Cardiac muscle cell (in vitro differentiated cells and primary cell): ENCODE results near the gene NLK. TPM values are rescaled to one million over a fixed set of nuclear protein-coding genes. Genes with fewer than 3 reads are reported as not detected.

ENCODE experiments used
- DNase-seq, 2 donors: peaks; one replicate each; pipeline versions ENCODE4 v3.0.0 to v3.0.0-alpha.2; 2010 to 2017; ENCODE audit warnings: low read depth in 1 of 2, low spot score in 1 of 2
- H3K27ac ChIP-seq: fragments of 200-600 bp; sonication (generic); 2 replicates; pipeline ENCODE4 v1.5.1; 2016
- H3K27me3 ChIP-seq: fragments of 200-600 bp; sonication (generic); 2 replicates; pipeline ENCODE4 v1.6.0; 2016; ENCODE audit warnings: control low read depth
- H3K36me3 ChIP-seq: fragments of 200-600 bp; sonication (generic); 2 replicates; pipeline ENCODE4 v1.5.1; 2016; ENCODE audit warnings: control low read depth
- H3K4me1 ChIP-seq: fragments of 200-600 bp; sonication (generic); 2 replicates; pipeline ENCODE4 v1.8.1; 2017; ENCODE audit warnings: low read depth, mild to moderate bottlenecking, mixed run types
- H3K4me3 ChIP-seq: fragments of 200-600 bp; sonication (generic); 2 replicates; pipeline ENCODE4 v1.5.1; 2016; ENCODE audit warnings: mild to moderate bottlenecking
- H3K9me3 ChIP-seq: fragments of 200-600 bp; sonication (generic); 2 replicates; pipeline ENCODE4 v1.5.1; 2017; ENCODE audit warnings: low read depth, mild to moderate bottlenecking, control low read depth
- polyA plus RNA-seq: library from polyadenylated mRNA; unstranded; fragments of >200 nt; fragmentation: Nextera tagmentation; extraction: Ambion mirVana; gene quantifications from 2 replicates; pipeline ENCODE4 v1.2.1, GENCODE V29; 2016
- total RNA-seq: library from RNA; depleted of rRNA; stranded (reverse); fragments of >200 nt; gene quantifications from 2 replicates; pipeline ENCODE4 v1.2.3, GENCODE V29; 2016
- TF ChIP-seq, protein P1 (sequence below): IDR thresholded peaks from 2 replicates; pipeline ENCODE4 v1.5.1; 2012; ENCODE audit warnings: low read depth, mild to moderate bottlenecking, low read length

The NLK gene
- total and polyA plus RNA-seq, 2 experiments from 2014 or later: 11.0 to 22.1 TPM

GRCh38 chr17:28059675-28060074 is 17.2 kb downstream of the NLK start:
- no peaks in the 10 kb centered on the region for H3K27me3 ChIP-seq
- no peak overlapping the region for H3K27ac ChIP-seq
- DNase-seq: no peak
- H3K36me3 ChIP-seq: no peaks in the 10 kb centered on the region
- H3K9me3 ChIP-seq: no peaks in the 10 kb centered on the region
- no peaks in the 10 kb centered on the region for H3K4me1 ChIP-seq
- TF ChIP-seq, protein P1, sequence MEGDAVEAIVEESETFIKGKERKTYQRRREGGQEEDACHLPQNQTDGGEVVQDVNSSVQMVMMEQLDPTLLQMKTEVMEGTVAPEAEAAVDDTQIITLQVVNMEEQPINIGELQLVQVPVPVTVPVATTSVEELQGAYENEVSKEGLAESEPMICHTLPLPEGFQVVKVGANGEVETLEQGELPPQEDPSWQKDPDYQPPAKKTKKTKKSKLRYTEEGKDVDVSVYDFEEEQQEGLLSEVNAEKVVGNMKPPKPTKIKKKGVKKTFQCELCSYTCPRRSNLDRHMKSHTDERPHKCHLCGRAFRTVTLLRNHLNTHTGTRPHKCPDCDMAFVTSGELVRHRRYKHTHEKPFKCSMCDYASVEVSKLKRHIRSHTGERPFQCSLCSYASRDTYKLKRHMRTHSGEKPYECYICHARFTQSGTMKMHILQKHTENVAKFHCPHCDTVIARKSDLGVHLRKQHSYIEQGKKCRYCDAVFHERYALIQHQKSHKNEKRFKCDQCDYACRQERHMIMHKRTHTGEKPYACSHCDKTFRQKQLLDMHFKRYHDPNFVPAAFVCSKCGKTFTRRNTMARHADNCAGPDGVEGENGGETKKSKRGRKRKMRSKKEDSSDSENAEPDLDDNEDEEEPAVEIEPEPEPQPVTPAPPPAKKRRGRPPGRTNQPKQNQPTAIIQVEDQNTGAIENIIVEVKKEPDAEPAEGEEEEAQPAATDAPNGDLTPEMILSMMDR: no peak
- H3K4me3 ChIP-seq: no peak overlapping the region

- peak in 1 of 2 donors; percentile 37 for DNase-seq
- H3K27ac ChIP-seq: no peak overlapping the region
- TF ChIP-seq, protein P1: no peak
Observed at GRCh38 chr17:28065706-28066105, 23.2 kb downstream of the NLK start.

GRCh38 chr17:28069061-28069460 is 26.6 kb downstream of the NLK start:
- TF ChIP-seq, protein P1: no peak
- H3K4me1 ChIP-seq: no peaks in the 10 kb centered on the region
- no peaks in the 10 kb centered on the region for H3K36me3 ChIP-seq
- H3K27me3 ChIP-seq: no peaks in the 10 kb centered on the region
- no peak overlapping the region for H3K4me3 ChIP-seq
- no peak for DNase-seq
- H3K27ac ChIP-seq: no peak overlapping the region
- H3K9me3 ChIP-seq: peaks cover 3% of the 10 kb centered on the region

More at GRCh38 chr17:28065706-28066105, 23.2 kb downstream of the NLK start:
- Histone ChIP-seq H3K9me3 (no peaks in the 10 kb centered on the region), H3K4me1 (no peaks in the 10 kb centered on the region), H3K27me3 (no peaks in the 10 kb centered on the region), H3K4me3 (no peak overlapping the region), H3K36me3 (no peaks in the 10 kb centered on the region)

DNA sequence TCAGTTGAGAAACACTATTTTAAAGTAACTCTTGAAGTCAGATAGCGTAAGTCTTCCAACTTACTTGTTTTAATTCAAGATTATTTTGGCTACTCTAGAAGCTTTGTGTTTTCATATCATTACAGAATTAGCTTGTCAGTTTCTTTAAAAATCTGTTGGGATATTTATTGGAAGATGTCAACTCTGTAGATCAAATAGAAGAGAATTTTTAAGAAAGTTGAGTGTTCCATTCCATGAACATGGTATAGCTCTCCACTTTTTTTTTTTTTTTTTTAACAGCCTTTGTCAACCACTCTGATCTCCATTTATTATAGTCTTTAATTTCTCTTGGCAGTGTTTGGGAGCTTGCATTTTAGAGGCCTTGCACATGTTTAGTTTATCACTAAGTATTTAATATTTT is 28.7 kb downstream of the NLK start:
- Histone ChIP-seq H3K9me3 (peaks cover 3% of the 10 kb centered on the region), H3K4me1 (no peaks in the 10 kb centered on the region), H3K27me3 (no peaks in the 10 kb centered on the region), H3K4me3 (no peak overlapping the region), H3K27ac (no peak overlapping the region), H3K36me3 (no peaks in the 10 kb centered on the region)
- no peak for DNase-seq
- TF ChIP-seq, protein P1: no peak

- TF ChIP-seq, protein P1: no peak
- Histone ChIP-seq H3K4me3 (no peak overlapping the region), H3K27ac (no peak overlapping the region), H3K36me3 (no peaks in the 10 kb centered on the region), H3K4me1 (no peaks in the 10 kb centered on the region), H3K9me3 (peaks cover 3% of the 10 kb centered on the region), H3K27me3 (no peaks in the 10 kb centered on the region)
- no peak for DNase-seq
Observed at GRCh38 chr17:28071891-28072606, 29.6 kb downstream of the NLK start.
